Stimulated activated CD4-positive, alpha-beta T cell treated with anti-CD3 and anti-CD28 coated beads, Interleukin-12 subunit alpha, Interleukin-12 subunit beta, amount 100 ng/mL, for 24 hours (primary cell): ENCODE measurements around the gene NAA80.
"Not testable (repeated sequence)": the region's sequence is repeated elsewhere in the genome, so short reads cannot be mapped to it uniquely, and the experiment has no call there.

ENCODE experiments used
- DNase-seq, 2 experiments: peaks; one replicate each; pipeline ENCODE4 v3.0.0-alpha.2; 2020; ENCODE audit warnings: low read depth in 2 of 2

Gene NAA80

GRCh38 chr3:50290161-50290641, 9.0 kb downstream of the NAA80 start:
- no peak for DNase-seq

- no peak for DNase-seq
Observed at GRCh38 chr3:50289130-50289529, 10.1 kb downstream of the NAA80 start.

GRCh38 chr3:50288387-50289007, 10.7 kb downstream of the NAA80 start:
- no peak for DNase-seq

- DNase-seq, result no peak
Observed at GRCh38 chr3:50287262-50287661, 11.9 kb downstream of the NAA80 start.

- no peak for DNase-seq
Observed at GRCh38 chr3:50286322-50287227, 12.6 kb downstream of the NAA80 start.

- not testable (repeated sequence) for DNase-seq
Observed at GRCh38 chr3:50284121-50284520, 15.1 kb downstream of the NAA80 start.

GRCh38 chr3:50279255-50280016, 19.8 kb downstream of the NAA80 start:
- DNase-seq, result no peak

- no peak for DNase-seq
Observed at GRCh38 chr3:50278880-50279224, 20.4 kb downstream of the NAA80 start, which contains the start of gene LSMEM2. Gene LSMEM2 (plus strand): TSS chr3:50279087. CDS start chr3:50279114, 27 bp downstream.

GRCh38 chr3:50278123-50278879, 20.9 kb downstream of the NAA80 start:
- no peak for DNase-seq

GRCh38 chr3:50276762-50277101, 22.5 kb downstream of the NAA80 start:
- no peak for DNase-seq

- no peak for DNase-seq
Observed at GRCh38 chr3:50275996-50276761, 23.0 kb downstream of the NAA80 start.

- no peak for DNase-seq
Observed at GRCh38 chr3:50275141-50275995, 23.8 kb downstream of the NAA80 start.

- DNase-seq, result peak; percentile 48 to 79
Observed at GRCh38 chr3:50274371-50275104, 24.7 kb downstream of the NAA80 start.

- no peak for DNase-seq
Observed at GRCh38 chr3:50273689-50274065, 25.5 kb downstream of the NAA80 start.

GRCh38 chr3:50272911-50273688, 26.1 kb downstream of the NAA80 start:
- DNase-seq, result peak; percentile 76 to 90

GRCh38 chr3:50272538-50272910, 26.7 kb downstream of the NAA80 start:
- DNase-seq, result not testable (repeated sequence)

- no peak for DNase-seq
Observed at GRCh38 chr3:50271314-50271936, 27.8 kb downstream of the NAA80 start.
